ENCODE data around the gene PARP15.

PARP15 gene

DNA sequence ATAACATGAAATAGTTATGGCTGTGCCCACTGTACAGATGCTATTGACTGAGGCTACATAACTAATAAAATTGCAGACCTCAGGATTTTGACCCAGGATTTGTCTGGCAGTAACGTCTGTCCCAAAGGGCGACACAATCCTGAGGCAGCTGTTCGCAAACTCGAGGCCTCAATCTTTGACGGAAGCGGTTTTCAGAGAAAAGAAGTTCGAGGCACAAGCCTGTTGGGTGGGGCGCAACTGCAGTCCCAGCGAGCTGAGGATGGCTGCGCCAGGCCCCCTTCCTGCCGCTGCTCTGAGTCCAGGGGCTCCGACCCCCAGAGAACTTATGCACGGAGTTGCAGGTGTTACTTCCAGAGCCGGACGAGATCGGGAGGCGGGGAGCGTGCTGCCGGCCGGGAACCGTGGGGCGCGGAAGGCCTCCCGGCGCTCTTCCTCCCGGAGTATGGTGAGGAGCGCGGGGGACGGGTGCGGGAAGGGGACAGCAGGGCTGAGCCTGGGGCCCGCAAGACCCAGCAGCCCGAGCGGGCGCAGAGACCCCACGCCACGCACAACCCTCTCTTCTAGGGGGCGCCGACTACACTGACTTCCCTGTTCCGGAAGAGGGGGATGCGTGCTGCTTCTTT, at the start of gene PARP15:
TSS of gene PARP15 (plus strand) at position 242 of the 623 bp plus-strand sequence. CDS start at position 260, 18 bp downstream.
- in situ Hi-C loops (cut with HindIII; ENCODE audit: low pct_unique_long_range_greater_than_20kb, low sequenced_read_pairs) = no loop called here
- DNase-seq (ENCODE audit: low read depth in 1 of 2, low spot score in 1 of 2) = no peak
- no peak for TF ChIP-seq JUND (IDR thresholded peaks at IDR 0.05; ENCODE audit: low read depth)

DNA sequence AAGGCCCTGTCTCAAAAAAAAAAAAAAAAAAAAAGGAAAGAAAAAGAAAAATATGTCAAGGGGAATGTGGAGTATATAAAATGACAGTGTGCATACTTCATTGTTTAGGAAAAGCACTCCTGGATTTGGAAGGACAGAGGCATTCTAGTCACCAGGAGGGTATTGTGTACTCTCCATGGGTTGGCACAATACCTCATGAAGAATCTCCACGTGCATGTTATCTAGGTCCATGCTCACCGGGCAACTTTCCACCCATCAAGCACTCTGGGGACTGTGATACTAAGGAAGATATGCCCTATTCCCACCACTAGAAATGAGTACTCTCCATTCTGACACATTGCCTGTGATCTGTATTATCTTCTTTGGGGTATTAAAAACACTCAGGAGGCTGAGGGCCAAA, 47.3 kb upstream of the PARP15 start:
- DNase-seq (ENCODE audit: low read depth in 1 of 2, low spot score in 1 of 2) = no peak
- in situ Hi-C loops (cut with HindIII; ENCODE audit: low pct_unique_long_range_greater_than_20kb, low sequenced_read_pairs) = no loop called here
- TF ChIP-seq JUND (IDR thresholded peaks at IDR 0.05; ENCODE audit: low read depth) = no peak

DNA sequence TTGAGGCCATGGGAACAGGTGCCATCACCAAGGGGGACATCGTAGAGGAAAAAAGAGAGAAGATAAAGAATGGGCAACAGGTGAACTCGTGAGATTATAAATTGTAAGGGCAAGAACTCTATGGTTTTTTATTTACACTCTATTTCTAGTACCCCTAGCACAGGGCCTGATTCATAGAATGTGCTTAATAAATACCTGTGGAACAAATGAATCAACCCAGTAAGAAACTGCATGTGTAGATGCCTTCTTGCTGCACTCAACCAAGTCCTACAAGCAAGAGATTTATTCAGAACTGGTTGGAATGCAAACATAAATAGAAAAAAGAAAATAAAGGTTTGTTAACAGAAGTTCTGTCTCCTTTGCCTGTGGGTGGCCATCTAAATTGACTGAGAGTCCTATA, 44.0 kb upstream of the PARP15 start:
- DNase-seq (ENCODE audit: low read depth in 1 of 2, low spot score in 1 of 2) = no peak
- no peak for TF ChIP-seq JUND (IDR thresholded peaks at IDR 0.05; ENCODE audit: low read depth)
- in situ Hi-C loops (cut with HindIII; ENCODE audit: low pct_unique_long_range_greater_than_20kb, low sequenced_read_pairs) = no loop called here

DNA sequence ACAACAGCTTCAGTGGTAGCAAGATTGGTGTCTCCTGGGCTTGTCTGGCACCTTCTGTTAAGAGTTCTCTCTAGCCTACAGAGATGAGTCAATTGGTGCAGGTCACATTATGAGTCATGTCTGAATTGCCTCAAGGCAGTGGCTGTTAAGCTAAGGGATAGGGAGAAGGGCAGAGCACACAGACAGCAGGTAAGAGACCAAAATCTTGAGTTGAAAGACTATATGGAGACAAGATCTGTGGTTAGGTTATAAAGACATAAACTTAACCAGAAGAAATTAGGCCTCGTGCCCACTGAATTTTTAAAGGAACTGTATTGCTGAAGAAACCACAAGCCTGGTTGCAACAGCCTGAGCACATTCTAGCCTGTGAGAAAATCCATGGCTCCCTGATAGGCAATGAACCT, 43.5 kb upstream of the PARP15 start:
- peak; percentile 53; the same call in 1 of the 2 replicates for TF ChIP-seq JUND (IDR thresholded peaks at IDR 0.05; ENCODE audit: low read depth)
- in situ Hi-C loops (cut with HindIII; ENCODE audit: low pct_unique_long_range_greater_than_20kb, low sequenced_read_pairs) = no loop called here
- peak; percentile 24 to 90 for DNase-seq (ENCODE audit: low read depth in 1 of 2, low spot score in 1 of 2)

DNA sequence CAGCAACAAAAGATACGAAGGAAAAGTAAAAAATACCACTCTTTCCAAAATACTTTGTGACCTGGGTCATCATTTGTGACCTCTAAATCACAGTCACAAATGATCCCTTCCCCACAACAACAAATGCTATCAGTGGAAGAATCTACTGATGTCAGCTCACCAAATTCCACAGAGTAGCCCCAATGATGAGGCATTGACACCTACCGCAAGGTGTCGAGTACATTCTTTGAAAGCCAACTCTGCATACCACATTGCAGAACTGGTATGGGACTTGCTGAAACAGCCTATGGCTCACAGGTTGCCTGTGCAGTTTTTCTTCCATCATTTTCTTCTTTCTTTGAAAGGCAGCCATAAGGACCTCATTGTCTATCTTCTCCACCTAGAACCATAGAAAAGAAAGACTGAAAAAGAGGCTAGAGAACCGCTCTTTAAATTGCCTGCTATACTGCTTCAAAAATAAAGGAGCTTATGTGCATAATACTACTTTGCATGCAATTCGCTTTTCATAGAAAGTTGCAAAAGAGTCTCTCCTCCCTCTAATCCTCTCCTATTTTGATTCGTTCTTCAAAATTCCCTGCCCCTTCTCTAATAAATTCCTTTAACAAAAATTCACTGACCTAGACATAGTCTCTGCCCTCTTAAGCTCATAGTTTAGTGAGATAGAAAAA, 41.4 kb upstream of the PARP15 start:
- in situ Hi-C loops (cut with HindIII; ENCODE audit: low pct_unique_long_range_greater_than_20kb, low sequenced_read_pairs) = no loop called here
- no peak for TF ChIP-seq JUND (IDR thresholded peaks at IDR 0.05; ENCODE audit: low read depth)
- no peak for DNase-seq (ENCODE audit: low read depth in 1 of 2, low spot score in 1 of 2)

DNA sequence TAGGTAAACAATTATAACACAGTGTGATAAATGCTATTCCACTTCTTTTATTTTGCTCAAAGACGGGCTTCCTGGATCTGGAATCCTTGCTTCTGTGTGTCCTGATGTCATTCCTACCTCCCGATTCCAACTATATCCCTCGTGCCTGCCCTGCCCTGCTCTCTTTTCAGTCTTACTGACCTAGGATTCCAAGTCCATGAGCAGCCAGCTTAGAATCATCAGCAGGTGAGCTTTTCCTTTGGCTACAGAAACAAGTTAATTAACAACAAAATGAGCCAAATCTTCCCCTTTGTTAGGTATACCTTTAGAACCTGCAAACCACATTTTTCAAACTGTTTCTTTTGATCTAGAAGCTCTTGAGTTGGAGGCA, 40.8 kb upstream of the PARP15 start:
- DNase-seq (ENCODE audit: low read depth in 1 of 2, low spot score in 1 of 2) = no peak
- in situ Hi-C loops (cut with HindIII; ENCODE audit: low pct_unique_long_range_greater_than_20kb, low sequenced_read_pairs) = no loop called here
- no peak for TF ChIP-seq JUND (IDR thresholded peaks at IDR 0.05; ENCODE audit: low read depth)

DNA sequence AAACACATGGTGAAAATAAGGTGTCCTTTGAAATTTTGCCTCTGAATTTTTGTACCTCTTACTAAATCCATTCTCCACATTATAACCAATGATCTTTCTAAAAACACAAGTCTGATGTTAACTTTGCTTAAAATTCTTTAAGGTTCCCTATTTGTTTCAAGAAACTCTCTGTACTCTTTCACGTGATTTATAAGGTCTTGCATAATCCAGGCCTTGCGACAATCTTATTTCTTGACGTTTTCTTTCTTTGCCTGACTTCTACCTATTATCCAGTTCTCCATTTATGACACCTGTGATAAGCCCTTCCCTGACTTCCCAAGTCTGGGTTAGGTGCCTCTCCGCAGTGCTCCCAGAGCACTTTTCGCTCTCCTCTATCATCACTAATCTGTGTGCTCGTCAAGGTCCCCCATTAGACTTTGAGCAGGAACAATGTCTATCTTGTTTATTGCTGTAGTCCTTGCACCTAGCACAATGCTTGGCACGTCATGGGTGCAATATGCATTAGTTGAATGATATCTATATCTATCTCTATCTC, 38.4 kb upstream of the PARP15 start:
- in situ Hi-C loops (cut with HindIII; ENCODE audit: low pct_unique_long_range_greater_than_20kb, low sequenced_read_pairs) = no loop called here
- DNase-seq (ENCODE audit: low read depth in 1 of 2, low spot score in 1 of 2) = no peak
- TF ChIP-seq JUND (IDR thresholded peaks at IDR 0.05; ENCODE audit: low read depth) = no peak

DNA sequence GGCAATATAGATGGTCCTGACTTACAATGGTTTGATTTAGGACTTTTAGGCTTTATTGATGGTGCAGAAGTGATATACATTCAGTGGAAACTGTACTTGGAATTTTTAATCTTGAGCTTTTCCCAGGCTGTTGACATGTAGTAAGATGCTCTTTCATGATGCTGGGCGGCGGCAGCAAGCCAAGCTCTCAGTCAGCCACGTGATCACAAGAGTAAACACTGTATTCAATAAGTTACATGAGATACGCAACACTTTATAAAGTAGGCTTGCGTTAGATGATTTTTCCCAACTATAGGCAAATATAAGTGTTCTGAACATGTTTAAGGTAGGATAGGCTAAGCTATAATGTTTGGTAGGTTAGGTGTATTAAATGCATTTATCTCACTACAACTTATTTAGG, 31.3 kb upstream of the PARP15 start:
- TF ChIP-seq JUND (IDR thresholded peaks at IDR 0.05; ENCODE audit: low read depth) = no peak
- in situ Hi-C loops (cut with HindIII; ENCODE audit: low pct_unique_long_range_greater_than_20kb, low sequenced_read_pairs) = no loop called here
- DNase-seq (ENCODE audit: low read depth in 1 of 2, low spot score in 1 of 2) = no peak

DNA sequence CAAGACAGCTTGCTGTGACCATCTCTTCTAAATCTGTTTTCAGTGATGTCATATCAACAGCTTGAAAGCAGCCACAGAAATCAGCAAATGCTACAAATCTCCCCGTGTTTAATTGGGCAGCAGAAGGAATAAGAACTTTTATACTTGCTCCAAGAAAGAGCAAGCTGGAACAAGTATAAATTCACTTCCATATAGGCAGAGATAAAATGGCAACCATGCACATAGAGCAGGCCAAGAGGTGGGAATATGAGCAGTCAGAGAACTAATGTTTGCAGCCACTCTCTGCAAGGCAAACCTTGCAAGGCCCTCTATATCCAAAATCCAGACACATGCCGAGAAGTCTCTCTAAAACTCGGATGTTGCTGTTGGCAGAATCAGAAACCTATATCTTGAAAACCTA, 29.4 kb upstream of the PARP15 start:
- no peak for TF ChIP-seq JUND (IDR thresholded peaks at IDR 0.05; ENCODE audit: low read depth)
- in situ Hi-C loops (cut with HindIII; ENCODE audit: low pct_unique_long_range_greater_than_20kb, low sequenced_read_pairs) = no loop called here

DNA sequence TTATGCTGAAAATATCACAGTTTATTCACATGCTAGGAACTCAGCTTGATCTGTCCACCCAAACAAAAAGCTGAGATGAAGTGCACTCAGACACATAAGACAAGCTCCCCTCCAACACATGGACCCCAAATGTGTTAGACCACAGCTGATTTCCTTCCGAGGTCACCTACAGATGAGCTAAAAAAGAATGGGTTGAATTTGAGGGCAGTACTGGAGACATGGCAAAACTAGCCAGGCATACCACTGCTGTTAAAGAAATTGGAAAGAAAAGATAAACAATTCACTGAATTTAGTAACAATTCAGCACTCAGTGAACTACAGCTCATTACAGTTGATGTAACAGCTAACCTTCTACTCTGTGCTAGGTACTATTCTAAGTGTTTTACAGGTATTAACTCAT, 28.8 kb upstream of the PARP15 start:
- no peak for TF ChIP-seq JUND (IDR thresholded peaks at IDR 0.05; ENCODE audit: low read depth)
- in situ Hi-C loops (cut with HindIII; ENCODE audit: low pct_unique_long_range_greater_than_20kb, low sequenced_read_pairs) = no loop called here

More for the DNA sequence above, 29.4 kb upstream of the PARP15 start:
- DNase-seq (ENCODE audit: low read depth in 1 of 2, low spot score in 1 of 2) = no peak

DNA sequence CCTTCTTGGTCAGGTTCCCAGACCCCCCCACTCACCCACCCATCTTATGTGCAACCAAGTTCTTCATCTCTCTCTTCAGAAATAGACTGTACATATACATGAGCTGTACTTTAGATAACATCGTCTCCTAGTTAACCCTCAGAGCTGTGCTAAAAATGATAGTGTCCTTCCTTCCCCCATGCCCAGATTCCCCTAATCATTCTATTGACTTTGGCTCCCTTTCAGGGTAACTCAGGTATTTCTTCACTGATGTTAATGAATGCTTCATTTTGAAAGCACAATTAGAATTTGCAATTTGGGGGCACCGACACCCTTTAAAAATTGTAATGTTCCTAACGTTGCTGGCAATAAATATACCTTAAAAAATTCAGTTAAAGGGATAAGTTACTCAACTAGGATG, 24.3 kb upstream of the PARP15 start:
- in situ Hi-C loops (cut with HindIII; ENCODE audit: low pct_unique_long_range_greater_than_20kb, low sequenced_read_pairs) = no loop called here
- TF ChIP-seq JUND (IDR thresholded peaks at IDR 0.05; ENCODE audit: low read depth) = no peak
- DNase-seq (ENCODE audit: low read depth in 1 of 2, low spot score in 1 of 2) = no peak

More for the DNA sequence above, 28.8 kb upstream of the PARP15 start:
- DNase-seq (ENCODE audit: low read depth in 1 of 2, low spot score in 1 of 2) = no peak

DNA sequence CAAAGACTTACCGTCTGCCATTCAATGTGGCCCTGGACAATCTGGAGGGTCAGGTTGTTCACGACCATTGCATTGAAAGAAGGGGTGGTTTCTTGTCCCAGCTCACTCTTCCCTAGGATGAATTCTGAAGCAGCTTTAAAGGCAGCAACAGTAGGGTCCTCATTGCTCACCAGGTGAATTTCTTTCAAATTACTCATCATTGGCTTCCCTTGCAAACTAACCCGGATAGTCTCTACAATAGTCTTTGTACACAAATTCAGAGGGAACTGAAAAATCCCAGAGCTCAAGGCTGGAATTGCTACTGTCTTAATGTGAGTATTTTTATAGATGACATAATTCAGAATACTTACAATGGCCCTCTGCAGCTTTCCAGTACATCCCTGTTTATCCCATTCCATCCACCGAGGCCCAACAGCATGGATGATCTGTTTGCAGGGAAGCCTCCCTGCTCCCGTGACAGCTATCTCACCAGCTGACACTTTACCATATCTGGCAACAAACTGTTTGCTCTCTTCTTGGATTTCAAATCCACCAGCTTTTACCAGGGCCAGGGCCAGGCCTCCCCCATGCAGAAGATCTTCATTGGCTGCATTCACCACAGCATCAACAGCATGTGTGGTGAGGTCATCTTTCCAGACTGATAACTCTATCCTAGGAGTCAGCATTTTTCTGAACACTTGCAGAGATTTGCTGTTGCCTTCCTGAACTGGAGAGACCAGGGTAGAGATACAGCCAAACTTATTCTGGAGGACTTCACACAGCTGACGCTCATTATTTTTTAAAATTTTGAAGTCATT, 22.0 kb upstream of the PARP15 start:
- no peak for DNase-seq (ENCODE audit: low read depth in 1 of 2, low spot score in 1 of 2)
- no peak for TF ChIP-seq JUND (IDR thresholded peaks at IDR 0.05; ENCODE audit: low read depth)
- in situ Hi-C loops (cut with HindIII; ENCODE audit: low pct_unique_long_range_greater_than_20kb, low sequenced_read_pairs) = no loop called here

DNA sequence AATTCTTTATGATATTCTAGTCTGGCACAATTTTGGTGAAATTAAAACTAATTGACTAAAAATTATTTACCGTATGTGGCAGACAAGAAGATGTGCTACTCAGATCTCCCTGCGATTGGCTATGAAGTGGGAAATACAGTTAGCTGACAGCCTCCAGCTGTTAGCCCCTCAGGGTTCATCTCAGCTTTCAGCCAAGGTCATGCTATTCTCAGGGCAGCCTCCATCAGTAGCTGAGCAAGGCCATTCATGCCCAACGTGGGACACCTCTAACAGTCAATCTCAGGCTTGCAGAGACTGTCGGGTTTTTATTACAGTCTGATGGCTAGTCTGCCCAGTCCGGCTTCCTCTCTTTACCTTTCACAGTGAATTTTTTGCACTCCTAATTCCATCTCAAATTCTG, 20.1 kb upstream of the PARP15 start:
- in situ Hi-C loops (cut with HindIII; ENCODE audit: low pct_unique_long_range_greater_than_20kb, low sequenced_read_pairs) = no loop called here
- TF ChIP-seq JUND (IDR thresholded peaks at IDR 0.05; ENCODE audit: low read depth) = no peak

More for the DNA sequence above, 20.1 kb upstream of the PARP15 start:
- no peak for DNase-seq (ENCODE audit: low read depth in 1 of 2, low spot score in 1 of 2)

Measured in T47D (cell line).